A549 treated with Mapracorat at 1 μM for 4 hours (cell line): ENCODE measurements around the gene SERPINB2. TPM values are rescaled to one million over a fixed set of nuclear protein-coding genes. Genes with fewer than 3 reads are reported as not detected.

ENCODE experiments used
- total RNA-seq: library from RNA; stranded (reverse); fragments of 200-300 nt; extraction: Qiagen RNA extraction; gene quantifications from 5 replicates; pipeline ENCODE4 v1.2.3, GENCODE V29; 2022

The SERPINB2 gene, protein sequence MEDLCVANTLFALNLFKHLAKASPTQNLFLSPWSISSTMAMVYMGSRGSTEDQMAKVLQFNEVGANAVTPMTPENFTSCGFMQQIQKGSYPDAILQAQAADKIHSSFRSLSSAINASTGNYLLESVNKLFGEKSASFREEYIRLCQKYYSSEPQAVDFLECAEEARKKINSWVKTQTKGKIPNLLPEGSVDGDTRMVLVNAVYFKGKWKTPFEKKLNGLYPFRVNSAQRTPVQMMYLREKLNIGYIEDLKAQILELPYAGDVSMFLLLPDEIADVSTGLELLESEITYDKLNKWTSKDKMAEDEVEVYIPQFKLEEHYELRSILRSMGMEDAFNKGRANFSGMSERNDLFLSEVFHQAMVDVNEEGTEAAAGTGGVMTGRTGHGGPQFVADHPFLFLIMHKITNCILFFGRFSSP
- not detected in 5 replicates for total RNA-seq

DNA sequence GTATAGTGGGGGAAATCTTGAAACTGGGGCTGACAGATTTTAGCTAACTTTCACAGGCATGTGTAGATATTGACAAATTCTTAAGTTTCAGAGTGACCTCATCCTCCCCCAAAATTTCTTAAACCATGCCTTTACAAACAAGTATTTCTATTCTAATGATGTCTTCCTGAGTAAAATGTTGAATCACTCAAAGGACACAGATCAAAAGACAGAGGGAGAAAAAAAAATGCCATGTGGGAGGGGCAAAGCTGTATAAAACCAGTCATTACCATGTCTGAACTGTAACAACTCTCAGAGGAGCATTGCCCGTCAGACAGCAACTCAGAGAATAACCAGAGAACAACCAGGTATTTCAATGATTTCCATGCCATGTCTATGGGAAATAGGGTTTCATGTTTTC is at the start of gene SERPINB2:
TSS of gene SERPINB2 (plus strand) at position 282 of the 400 bp plus-strand sequence. CDS start 3,740 bp downstream, outside the sequence.

DNA sequence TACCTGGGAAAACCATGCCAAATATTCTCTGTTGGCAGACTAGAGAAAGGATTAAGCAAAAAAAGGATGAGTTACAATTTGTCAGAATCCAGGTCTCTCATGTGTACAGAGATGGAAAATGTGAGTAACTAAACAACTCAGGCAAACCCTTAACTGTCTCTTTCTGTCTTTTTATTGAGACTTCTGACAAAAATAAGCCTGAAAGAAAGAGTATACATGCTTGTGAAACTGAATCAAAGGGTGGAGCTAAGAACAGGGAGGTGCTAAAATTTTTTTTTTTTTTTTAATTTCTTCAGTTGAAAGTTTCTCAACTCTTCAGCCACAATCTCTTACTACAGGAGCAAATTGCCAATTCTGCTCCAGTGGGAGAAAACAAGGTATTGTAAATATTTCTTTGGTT is 20.2 kb downstream of the SERPINB2 start, which contains the start of gene SERPINB10:
TSS of gene SERPINB10 (plus strand) at position 295 of the 400 bp plus-strand sequence. CDS start 7,553 bp downstream, outside the sequence.

DNA sequence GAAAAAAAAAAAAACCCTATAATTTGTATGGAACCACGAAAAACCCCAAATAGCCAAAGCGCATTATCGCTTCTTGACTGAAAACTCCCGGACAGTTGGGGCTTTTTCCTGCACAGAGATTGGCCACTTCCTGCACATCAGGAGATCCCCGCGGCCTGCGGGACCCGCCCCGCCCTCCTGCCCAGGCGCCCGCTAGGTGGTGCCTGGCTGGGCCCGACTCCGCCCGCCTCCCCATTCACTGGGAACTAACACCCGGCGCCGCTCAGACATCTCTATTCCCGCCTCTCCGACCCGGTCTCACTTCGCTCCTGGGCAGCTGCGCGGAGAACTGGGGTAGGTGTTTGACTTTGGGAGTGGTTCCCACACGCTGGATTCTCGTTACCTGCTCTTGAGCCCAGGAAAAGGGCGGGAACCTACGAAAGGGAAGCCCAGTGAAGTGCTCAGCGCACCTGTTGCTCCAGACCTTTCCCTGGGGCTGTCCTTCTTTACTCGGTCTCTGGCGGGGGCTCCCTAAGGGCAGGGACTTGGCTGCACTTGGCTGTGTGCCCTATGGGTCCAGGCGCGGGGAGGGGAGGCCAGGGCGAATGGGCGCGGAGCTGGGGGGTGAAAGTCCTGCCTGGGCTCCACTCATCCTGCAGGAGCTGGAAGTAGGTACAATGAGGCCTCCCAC is 61.7 kb downstream of the SERPINB2 start, which contains the start of gene HMSD:
TSS of gene HMSD (plus strand) at position 234 of the 670 bp plus-strand sequence. CDS start 4,155 bp downstream, outside the sequence.

Other genes starting within 250 kb of the SERPINB2 start
- 0.08 to 0.09 TPM in 2 of 5 replicates, not detected in the others for gene SERPINB4, start 243.4 kb upstream of the SERPINB2 start, total RNA-seq
- 0.16 to 0.27 TPM in 2 of 5 replicates, not detected in the others for gene SERPINB3, start 225.8 kb upstream of the SERPINB2 start, total RNA-seq
- 0.20 TPM in 1 of 5 replicates, not detected in the others for gene SERPINB11, start 184.7 kb upstream of the SERPINB2 start, total RNA-seq
- gene SERPINB7, start 112.3 kb upstream of the SERPINB2 start, total RNA-seq, result 1.7 to 2.5 TPM (median 2.3 TPM) in 5 replicates
- gene SERPINB10, start 20.3 kb downstream of the SERPINB2 start, total RNA-seq, result not detected in 5 replicates
- 0.06 to 0.60 TPM (median 0.30 TPM) in 4 of 5 replicates, not detected in the other for gene HMSD, start 61.6 kb downstream of the SERPINB2 start, total RNA-seq
- gene SERPINB8, start 82.4 kb downstream of the SERPINB2 start, total RNA-seq, result 8.2 to 13.2 TPM (median 10.5 TPM) in 5 replicates